Suprapubic skin (tissue), 4 donors: ENCODE results near the gene AAK1. TPM values are rescaled to one million over a fixed set of nuclear protein-coding genes. Genes with fewer than 3 reads are reported as not detected.

ENCODE experiments used
- DNase-seq, 2 donors: peaks; one replicate each; pipeline ENCODE4 v3.0.0-alpha.2; 2019; ENCODE audit warnings: low spot score in 2 of 2
- H3K27ac ChIP-seq: fragments of 200-600 bp; sonication (generic); one replicate; pipeline ENCODE4 v1.5.1; 2019
- H3K27me3 ChIP-seq: fragments of 200-600 bp; sonication (generic); one replicate; pipeline ENCODE4 v1.5.1; 2019
- H3K36me3 ChIP-seq: fragments of 200-600 bp; sonication (generic); one replicate; pipeline ENCODE4 v1.5.1; 2019
- H3K4me1 ChIP-seq: fragments of 200-600 bp; sonication (generic); one replicate; pipeline ENCODE4 v1.5.1; 2019
- H3K4me3 ChIP-seq: fragments of 200-600 bp; sonication (generic); one replicate; pipeline ENCODE4 v1.5.1; 2019; ENCODE audit warnings: mild to moderate bottlenecking
- H3K9me3 ChIP-seq: fragments of 200-600 bp; sonication (generic); one replicate; pipeline ENCODE4 v1.5.1; 2019
- EP300 ChIP-seq: sonication (generic); formaldehyde crosslinking; IDR thresholded peaks from one replicate; pipeline ENCODE4 v1.6.1; 2017; ENCODE audit warnings: antibody characterized with exemption
- POLR2A ChIP-seq, 2 donors: fragments of 450-650 bp; IDR thresholded peaks; one replicate each; pipeline ENCODE4 v1.6.1; 2017; ENCODE audit warnings: antibody characterized with exemption in 2 of 2, mild to moderate bottlenecking in 2 of 2, moderate library complexity in 2 of 2
- POLR2AphosphoS5 ChIP-seq, 3 donors: sonication (generic); formaldehyde crosslinking; IDR thresholded peaks; one replicate each; pipeline ENCODE4 v1.6.1; 2017; ENCODE audit warnings: antibody characterized with exemption in 3 of 3
- WGBS: methylation state at CpG from one replicate; pipeline ENCODE4 v1.1.5; 2018; 5-methylcytosine and 5-hydroxymethylcytosine counted together
- total RNA-seq, 4 donors: library from RNA; depleted of rRNA; stranded (reverse); fragments of >200 nt; gene quantifications; one replicate each; pipeline ENCODE4 v1.1.0, GENCODE V29; 2016
- TF ChIP-seq, protein P1 (sequence below), 2 donors: fragments of 200-600 bp in 1 of 2; fragments of 450-650 bp in 1 of 2; sonication (generic) in 1 of 2; IDR thresholded peaks; one replicate each; pipeline ENCODE4 v1.5.1; 2016 to 2019; ENCODE audit warnings: antibody characterized with exemption in 2 of 2, mild to moderate bottlenecking in 1 of 2, moderate library complexity in 1 of 2

AAK1 gene
- total RNA-seq, 4 donors from 2014 or later = 26.4 to 48.4 (median 32.7) TPM

DNA sequence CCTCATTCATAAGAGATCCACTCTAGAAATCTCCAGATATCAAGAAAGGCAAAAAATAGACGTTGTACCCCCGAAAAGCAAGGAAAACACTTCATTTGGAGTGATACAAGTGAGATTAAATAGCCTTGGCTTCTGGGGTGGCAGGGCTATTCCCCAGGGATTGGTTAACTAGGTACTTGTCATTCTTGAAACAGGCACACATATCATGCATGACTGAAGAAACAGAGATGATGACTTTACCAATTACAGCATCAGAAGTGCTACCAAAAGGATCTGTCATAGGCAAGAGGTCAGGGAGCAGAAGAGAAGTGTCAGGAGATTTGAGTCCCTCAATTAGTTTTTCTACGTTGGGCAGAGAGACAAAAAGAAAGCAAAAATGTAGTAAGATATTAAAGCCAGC is 161.1 kb downstream of the AAK1 start:
- WGBS = 88% methylated on average over 3 of the region's 3 CpGs
- DNase-seq = no peak

GRCh38 chr2:69481421-69481820 is 162.1 kb downstream of the AAK1 start:
- no peak overlapping the region for H3K27ac ChIP-seq
- no peaks in the 10 kb centered on the region for H3K9me3 ChIP-seq
- H3K36me3 ChIP-seq = peaks cover 12% of the 10 kb centered on the region
- no peak overlapping the region for H3K4me3 ChIP-seq
- no peaks in the 10 kb centered on the region for H3K4me1 ChIP-seq
- WGBS = 93% methylated on average over 1 of the region's 1 CpG
- no peaks in the 10 kb centered on the region for H3K27me3 ChIP-seq
- TF ChIP-seq POLR2A (IDR thresholded peaks at IDR 0.05) = no peak
- no peak for DNase-seq

More for the DNA sequence above, 161.1 kb downstream of the AAK1 start:
- TF ChIP-seq POLR2A (IDR thresholded peaks at IDR 0.05) = no peak
- TF ChIP-seq, protein P1, sequence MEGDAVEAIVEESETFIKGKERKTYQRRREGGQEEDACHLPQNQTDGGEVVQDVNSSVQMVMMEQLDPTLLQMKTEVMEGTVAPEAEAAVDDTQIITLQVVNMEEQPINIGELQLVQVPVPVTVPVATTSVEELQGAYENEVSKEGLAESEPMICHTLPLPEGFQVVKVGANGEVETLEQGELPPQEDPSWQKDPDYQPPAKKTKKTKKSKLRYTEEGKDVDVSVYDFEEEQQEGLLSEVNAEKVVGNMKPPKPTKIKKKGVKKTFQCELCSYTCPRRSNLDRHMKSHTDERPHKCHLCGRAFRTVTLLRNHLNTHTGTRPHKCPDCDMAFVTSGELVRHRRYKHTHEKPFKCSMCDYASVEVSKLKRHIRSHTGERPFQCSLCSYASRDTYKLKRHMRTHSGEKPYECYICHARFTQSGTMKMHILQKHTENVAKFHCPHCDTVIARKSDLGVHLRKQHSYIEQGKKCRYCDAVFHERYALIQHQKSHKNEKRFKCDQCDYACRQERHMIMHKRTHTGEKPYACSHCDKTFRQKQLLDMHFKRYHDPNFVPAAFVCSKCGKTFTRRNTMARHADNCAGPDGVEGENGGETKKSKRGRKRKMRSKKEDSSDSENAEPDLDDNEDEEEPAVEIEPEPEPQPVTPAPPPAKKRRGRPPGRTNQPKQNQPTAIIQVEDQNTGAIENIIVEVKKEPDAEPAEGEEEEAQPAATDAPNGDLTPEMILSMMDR (IDR thresholded peaks at IDR 0.05) = no peak
- TF ChIP-seq POLR2AphosphoS5 (IDR thresholded peaks at IDR 0.05) = no peak
- TF ChIP-seq EP300 = no peak
- Histone ChIP-seq H3K4me1 (no peaks in the 10 kb centered on the region), H3K27ac (no peak overlapping the region), H3K9me3 (no peaks in the 10 kb centered on the region), H3K36me3 (peaks cover 12% of the 10 kb centered on the region), H3K4me3 (no peak overlapping the region), H3K27me3 (no peaks in the 10 kb centered on the region)

DNA sequence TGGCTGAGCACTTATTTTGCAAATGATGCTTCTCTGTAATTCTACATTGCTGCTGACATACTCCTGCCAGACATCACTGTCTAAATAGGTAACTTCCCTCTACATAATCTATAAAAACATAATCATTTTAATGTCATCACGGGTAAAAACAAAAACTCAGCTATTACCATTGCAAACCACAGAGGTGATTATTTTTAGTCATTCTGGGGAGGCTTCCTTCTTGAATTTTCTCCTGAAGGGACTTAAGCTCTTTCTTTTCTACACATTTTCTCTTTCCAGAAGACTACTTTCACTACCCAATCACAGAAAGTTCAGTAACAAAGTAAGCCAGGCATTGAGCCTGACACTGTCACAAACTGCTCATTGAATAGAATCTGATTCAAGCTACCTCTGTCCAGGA is 165.9 kb downstream of the AAK1 start:
- H3K9me3 ChIP-seq = no peaks in the 10 kb centered on the region

GRCh38 chr2:69474688-69475087 is 168.9 kb downstream of the AAK1 start:
- Histone ChIP-seq H3K9me3 (no peaks in the 10 kb centered on the region), H3K27me3 (no peaks in the 10 kb centered on the region), H3K27ac (no peak overlapping the region), H3K4me3 (no peak overlapping the region), H3K36me3 (peaks cover 6% of the 10 kb centered on the region), H3K4me1 (no peaks in the 10 kb centered on the region)
- no peak for DNase-seq
- 78% methylated on average over 2 of the region's 2 CpGs for WGBS
- TF ChIP-seq POLR2AphosphoS5 (IDR thresholded peaks at IDR 0.05) = no peak
- no peak for TF ChIP-seq POLR2A (IDR thresholded peaks at IDR 0.05)
- no peak for TF ChIP-seq EP300
- TF ChIP-seq, protein P1 (IDR thresholded peaks at IDR 0.05) = no peak

More for the DNA sequence above, 165.9 kb downstream of the AAK1 start:
- DNase-seq = no peak
- Histone ChIP-seq H3K27me3 (no peaks in the 10 kb centered on the region), H3K4me3 (no peak overlapping the region), H3K36me3 (peaks cover 12% of the 10 kb centered on the region), H3K27ac (no peak overlapping the region), H3K4me1 (no peaks in the 10 kb centered on the region)
- TF ChIP-seq POLR2AphosphoS5 (IDR thresholded peaks at IDR 0.05) (no peak), EP300 (no peak), POLR2A (IDR thresholded peaks at IDR 0.05) (no peak)
- TF ChIP-seq, protein P1 (IDR thresholded peaks at IDR 0.05) = no peak
- 88% methylated on average over 1 of the region's 1 CpG for WGBS

GRCh38 chr2:69471793-69472192 is 171.7 kb downstream of the AAK1 start:
- H3K36me3 ChIP-seq = no peaks in the 10 kb centered on the region
- TF ChIP-seq, protein P1 (IDR thresholded peaks at IDR 0.05) = no peak
- no peak for TF ChIP-seq EP300
- TF ChIP-seq POLR2AphosphoS5 (IDR thresholded peaks at IDR 0.05) = no peak
- no peak for TF ChIP-seq POLR2A (IDR thresholded peaks at IDR 0.05)
- no peaks in the 10 kb centered on the region for H3K9me3 ChIP-seq
- no peaks in the 10 kb centered on the region for H3K27me3 ChIP-seq
- H3K4me1 ChIP-seq = peaks cover 7% of the 10 kb centered on the region
- H3K4me3 ChIP-seq = no peak overlapping the region
- 89% methylated on average over 2 of the region's 2 CpGs for WGBS
- H3K27ac ChIP-seq = no peak overlapping the region
- no peak for DNase-seq

DNA sequence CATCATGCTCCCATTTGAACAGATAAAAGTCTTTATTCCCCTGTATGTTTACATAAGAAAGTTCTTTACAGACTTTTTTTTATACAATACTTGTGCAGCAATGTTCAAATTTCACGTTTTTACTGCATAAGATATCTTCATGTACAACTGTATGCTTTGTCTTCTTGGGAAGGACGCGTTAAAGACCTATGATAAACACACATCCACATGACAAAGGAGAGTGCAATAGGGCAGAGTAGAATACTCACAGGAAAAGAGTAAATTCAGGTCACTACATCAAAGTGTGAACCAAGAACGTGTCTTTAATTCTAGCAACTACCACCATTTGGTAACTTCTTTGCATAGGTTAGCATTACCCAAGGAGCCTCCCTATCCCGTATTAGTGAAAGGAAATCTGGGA is 172.6 kb downstream of the AAK1 start:
- Histone ChIP-seq H3K9me3 (no peaks in the 10 kb centered on the region), H3K36me3 (peaks cover 2% of the 10 kb centered on the region), H3K27ac (no peak overlapping the region), H3K4me1 (peaks cover 7% of the 10 kb centered on the region), H3K4me3 (no peak overlapping the region), H3K27me3 (no peaks in the 10 kb centered on the region)
- DNase-seq = no peak
- no peak for TF ChIP-seq POLR2A (IDR thresholded peaks at IDR 0.05)
- TF ChIP-seq, protein P1 (IDR thresholded peaks at IDR 0.05) = no peak
- no peak for TF ChIP-seq EP300
- TF ChIP-seq POLR2AphosphoS5 (IDR thresholded peaks at IDR 0.05) = no peak
- WGBS = 75% methylated on average over 5 of the region's 5 CpGs
